Breast epithelium (tissue), 3 donors: Measurements from ENCODE around the gene PCDH15.

Experiments used
- POLR2A ChIP-seq: fragments of 450-650 bp; IDR thresholded peaks from one replicate; pipeline ENCODE4 v1.6.1; 2016; ENCODE audit warnings: antibody characterized with exemption, mild to moderate bottlenecking, moderate library complexity
- TF ChIP-seq, protein P1 (sequence below), 3 donors: fragments of 450-650 bp; IDR thresholded peaks; one replicate each; pipeline ENCODE4 v1.5.1; 2016 to 2017; ENCODE audit warnings: antibody characterized with exemption in 3 of 3, mild to moderate bottlenecking in 3 of 3, moderate library complexity in 3 of 3

DNA sequence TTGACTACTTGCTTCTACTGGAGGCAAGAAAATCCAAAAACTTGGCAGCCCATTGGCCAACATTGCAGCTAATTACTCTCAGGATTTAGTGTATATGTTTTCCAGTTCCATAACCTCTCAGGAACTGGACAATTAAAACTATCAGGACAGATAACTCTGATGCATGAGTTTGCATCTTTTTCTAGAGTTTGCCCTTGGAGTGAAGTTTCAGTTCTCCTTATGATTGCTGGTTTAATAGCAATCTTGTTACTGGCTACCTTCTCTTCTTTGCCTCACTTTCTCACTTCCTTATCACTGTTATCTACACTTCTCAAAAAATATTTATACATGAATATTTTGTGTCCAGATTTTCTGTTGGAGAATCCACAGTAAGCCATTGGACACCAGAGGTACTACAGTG is 735.9 kb downstream of the PCDH15 start:
- TF ChIP-seq, protein P1, sequence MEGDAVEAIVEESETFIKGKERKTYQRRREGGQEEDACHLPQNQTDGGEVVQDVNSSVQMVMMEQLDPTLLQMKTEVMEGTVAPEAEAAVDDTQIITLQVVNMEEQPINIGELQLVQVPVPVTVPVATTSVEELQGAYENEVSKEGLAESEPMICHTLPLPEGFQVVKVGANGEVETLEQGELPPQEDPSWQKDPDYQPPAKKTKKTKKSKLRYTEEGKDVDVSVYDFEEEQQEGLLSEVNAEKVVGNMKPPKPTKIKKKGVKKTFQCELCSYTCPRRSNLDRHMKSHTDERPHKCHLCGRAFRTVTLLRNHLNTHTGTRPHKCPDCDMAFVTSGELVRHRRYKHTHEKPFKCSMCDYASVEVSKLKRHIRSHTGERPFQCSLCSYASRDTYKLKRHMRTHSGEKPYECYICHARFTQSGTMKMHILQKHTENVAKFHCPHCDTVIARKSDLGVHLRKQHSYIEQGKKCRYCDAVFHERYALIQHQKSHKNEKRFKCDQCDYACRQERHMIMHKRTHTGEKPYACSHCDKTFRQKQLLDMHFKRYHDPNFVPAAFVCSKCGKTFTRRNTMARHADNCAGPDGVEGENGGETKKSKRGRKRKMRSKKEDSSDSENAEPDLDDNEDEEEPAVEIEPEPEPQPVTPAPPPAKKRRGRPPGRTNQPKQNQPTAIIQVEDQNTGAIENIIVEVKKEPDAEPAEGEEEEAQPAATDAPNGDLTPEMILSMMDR (IDR thresholded peaks at IDR 0.05): no peak
- TF ChIP-seq POLR2A: no peak
